Calu3 (cell line): ENCODE measurements around the gene CCHCR1. TPM values are rescaled to one million over a fixed set of nuclear protein-coding genes. Genes with fewer than 3 reads are reported as not detected.

Experiments
- BruUV-seq: library from RNA; stranded (reverse); fragments of 400-500 nt; replicated peaks from 2 replicates; lab custom pipeline; 2021; lab: Mats Ljungman, UMichigan
- CTCF ChIA-PET: fragments of 300-600 bp; sonication (Branson Sonifier 250); formaldehyde crosslinking; loops from one replicate; lab custom pipeline; 2022; ENCODE audit warnings: antibody characterized with exemption; lab: Charles Lee
- DNase-seq: peaks from one replicate; pipeline ENCODE4 v3.0.0; 2022
- H3K27ac Mint-ChIP-seq: one replicate; pipeline ENCODE4 v1.8.0; 2022; ENCODE audit warnings: mixed read lengths; ENCODE audit not compliant: unreplicated experiment
- H3K27me3 Mint-ChIP-seq: one replicate; pipeline ENCODE4 v1.8.0; 2022; ENCODE audit warnings: mixed read lengths; ENCODE audit not compliant: unreplicated experiment
- H3K36me3 Mint-ChIP-seq: one replicate; pipeline ENCODE4 v1.8.0; 2022; ENCODE audit warnings: mild to moderate bottlenecking, moderate library complexity, mixed read lengths; ENCODE audit not compliant: insufficient read depth, unreplicated experiment
- H3K4me1 Mint-ChIP-seq: one replicate; pipeline ENCODE4 v1.8.0; 2022; ENCODE audit warnings: mild to moderate bottlenecking, low read depth, mixed read lengths; ENCODE audit not compliant: unreplicated experiment
- H3K4me3 Mint-ChIP-seq: one replicate; pipeline ENCODE4 v1.8.0; 2022; ENCODE audit warnings: mild to moderate bottlenecking, low read depth, moderate library complexity, mixed read lengths; ENCODE audit not compliant: unreplicated experiment
- H3K9me3 Mint-ChIP-seq: one replicate; pipeline ENCODE4 v1.8.0; 2022; ENCODE audit warnings: low read depth, mixed read lengths; ENCODE audit not compliant: unreplicated experiment
- intact Hi-C: fragments of 100-400 bp; cut with micrococcal nuclease; formaldehyde crosslinking; loops from one replicate; pipeline ENCODE4 v1.10.0; 2022; ENCODE audit not compliant: unreplicated experiment
- total RNA-seq: library from RNA; stranded (reverse); gene quantifications from 2 replicates; pipeline ENCODE4 v1.2.3, GENCODE V29; 2022
- TF ChIP-seq, protein P1 (sequence below): fragments of 200-600 bp; IDR thresholded peaks from one replicate; pipeline ENCODE4 v1.8.0; 2022; ENCODE audit warnings: antibody characterized with exemption; ENCODE audit not compliant: unreplicated experiment

CCHCR1 gene
- total RNA-seq, 1 experiment from 2014 or later, result 105 TPM

DNA sequence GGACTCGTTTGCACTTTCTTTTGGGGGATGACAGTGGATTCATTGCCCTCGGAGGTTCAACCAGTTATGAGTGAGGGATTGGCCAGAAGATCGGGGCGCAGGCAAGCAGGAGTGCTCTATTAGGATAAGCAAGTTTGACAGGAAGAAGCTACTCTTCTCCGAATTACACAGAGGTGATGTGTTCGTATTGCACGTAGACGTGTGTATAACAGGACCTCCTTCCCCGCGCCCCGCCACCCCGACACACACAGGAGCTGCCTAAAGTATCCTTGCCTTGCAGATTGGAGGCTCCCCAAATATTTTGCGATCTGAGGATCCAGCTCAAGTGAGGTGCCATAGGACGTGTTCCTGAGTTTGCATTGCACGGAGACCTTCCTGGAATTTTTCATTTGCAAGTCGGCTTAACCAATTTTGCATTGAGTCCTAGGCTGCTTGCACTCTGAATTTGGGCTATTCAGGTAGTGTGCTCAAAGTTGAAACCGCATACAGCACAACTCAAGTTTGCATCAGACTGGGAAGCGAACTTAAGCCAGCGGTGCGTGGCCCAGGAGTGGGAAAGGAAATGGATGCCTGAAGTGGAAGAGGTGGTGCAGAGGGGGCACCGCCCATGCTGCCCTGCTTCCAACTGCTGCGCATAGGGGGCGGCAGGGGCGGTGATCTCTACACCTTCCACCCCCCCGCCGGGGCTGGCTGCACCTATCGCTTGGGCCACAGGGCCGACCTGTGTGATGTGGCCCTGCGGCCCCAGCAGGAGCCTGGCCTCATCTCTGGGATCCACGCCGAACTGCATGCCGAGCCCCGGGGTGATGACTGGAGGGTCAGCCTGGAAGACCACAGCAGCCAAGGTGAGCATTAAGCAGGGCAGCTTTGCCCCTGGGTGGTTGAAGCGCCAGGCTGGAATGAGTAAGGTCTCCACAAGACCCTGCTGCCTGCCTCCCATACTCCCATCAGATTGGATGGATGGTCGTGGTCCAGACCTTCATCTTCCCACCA, 1.6 kb upstream of the CCHCR1 start:
- peak; percentile 70 for DNase-seq

DNA sequence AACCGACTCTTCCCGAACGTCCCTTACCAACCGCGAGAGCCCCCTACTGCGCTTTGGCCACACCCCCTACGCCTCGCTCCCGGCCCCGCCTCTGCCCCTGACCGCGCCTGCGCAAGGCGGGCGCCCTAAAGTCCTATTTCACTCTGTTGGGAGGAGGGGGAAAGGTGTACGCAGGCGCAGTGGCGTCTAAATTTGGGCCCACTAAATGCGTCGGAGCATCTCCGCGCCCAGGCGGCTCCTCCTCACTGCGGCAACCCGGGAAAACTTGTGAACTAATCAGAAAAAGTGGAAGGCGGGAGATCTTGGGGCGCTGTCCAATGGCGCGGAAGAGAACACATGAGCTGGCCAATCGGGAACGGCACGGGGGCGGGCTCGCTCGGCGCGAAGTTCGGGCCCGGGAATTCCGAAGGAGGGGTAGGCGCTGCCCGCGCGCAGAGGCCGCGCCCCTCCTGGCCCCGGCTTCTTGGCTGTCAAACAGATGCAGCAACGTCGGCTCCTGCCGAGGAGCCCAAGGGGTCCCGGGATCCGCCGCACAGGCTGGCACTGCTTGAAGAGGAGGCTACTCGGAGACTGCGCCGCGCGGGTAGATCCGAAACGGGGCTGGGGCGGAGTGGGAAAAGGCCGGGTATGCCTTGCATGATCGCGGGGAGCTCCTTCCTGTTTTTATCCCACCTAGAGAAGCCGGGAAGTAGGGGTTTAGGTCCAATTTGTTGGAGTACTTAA, 699 bp upstream of the CCHCR1 start, which contains the start of gene TCF19:
TCF19 (plus strand) TSS at position 450 of the 723 bp plus-strand sequence. CDS start 881 bp downstream, outside the sequence.
- Mint-ChIP-seq H3K4me1 (peaks cover 53% of the 10 kb centered on the region), H3K9me3 (no peaks in the 10 kb centered on the region), H3K27me3 (no peaks in the 10 kb centered on the region), H3K36me3 (peaks cover 70% of the 10 kb centered on the region), H3K27ac (peak within 1 kb of the TSS; percentile 91), H3K4me3 (peak within 1 kb of the TSS; percentile 99)
- intact Hi-C loops, result loop anchor here (2.0 kb wide), 1 partner anchor 20 kb away; no protein-coding TSS in a partner anchor
- peak; percentile 100 for DNase-seq
- CTCF ChIA-PET, result interaction anchor here (0.5 to 2.5 kb wide), 19 partner anchors 9 to 1040 kb away, joined by 3 to 11 read pairs (median 4); partner anchors contain the start of gene POU5F1
- TF ChIP-seq, protein P1, sequence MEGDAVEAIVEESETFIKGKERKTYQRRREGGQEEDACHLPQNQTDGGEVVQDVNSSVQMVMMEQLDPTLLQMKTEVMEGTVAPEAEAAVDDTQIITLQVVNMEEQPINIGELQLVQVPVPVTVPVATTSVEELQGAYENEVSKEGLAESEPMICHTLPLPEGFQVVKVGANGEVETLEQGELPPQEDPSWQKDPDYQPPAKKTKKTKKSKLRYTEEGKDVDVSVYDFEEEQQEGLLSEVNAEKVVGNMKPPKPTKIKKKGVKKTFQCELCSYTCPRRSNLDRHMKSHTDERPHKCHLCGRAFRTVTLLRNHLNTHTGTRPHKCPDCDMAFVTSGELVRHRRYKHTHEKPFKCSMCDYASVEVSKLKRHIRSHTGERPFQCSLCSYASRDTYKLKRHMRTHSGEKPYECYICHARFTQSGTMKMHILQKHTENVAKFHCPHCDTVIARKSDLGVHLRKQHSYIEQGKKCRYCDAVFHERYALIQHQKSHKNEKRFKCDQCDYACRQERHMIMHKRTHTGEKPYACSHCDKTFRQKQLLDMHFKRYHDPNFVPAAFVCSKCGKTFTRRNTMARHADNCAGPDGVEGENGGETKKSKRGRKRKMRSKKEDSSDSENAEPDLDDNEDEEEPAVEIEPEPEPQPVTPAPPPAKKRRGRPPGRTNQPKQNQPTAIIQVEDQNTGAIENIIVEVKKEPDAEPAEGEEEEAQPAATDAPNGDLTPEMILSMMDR, result no peak
- BruUV-seq, result no TSS peak

More for the DNA sequence above, 1.6 kb upstream of the CCHCR1 start:
- Mint-ChIP-seq H3K27ac (peak overlapping the region; percentile 91), H3K4me1 (peaks cover 62% of the 10 kb centered on the region), H3K4me3 (peak overlapping the region; percentile 99), H3K9me3 (no peaks in the 10 kb centered on the region), H3K36me3 (peaks cover 76% of the 10 kb centered on the region), H3K27me3 (no peaks in the 10 kb centered on the region)
- intact Hi-C loops, result loop anchor here (2.0 kb wide), 1 partner anchor 20 kb away; no protein-coding TSS in a partner anchor
- CTCF ChIA-PET, result interaction anchor here (0.5 to 2.5 kb wide), 18 partner anchors 10 to 1040 kb away, joined by 3 to 11 read pairs (median 5); partner anchors contain the start of gene POU5F1
- TF ChIP-seq, protein P1, result peak; percentile 34
- BruUV-seq, result TSS peak; percentile 69

DNA sequence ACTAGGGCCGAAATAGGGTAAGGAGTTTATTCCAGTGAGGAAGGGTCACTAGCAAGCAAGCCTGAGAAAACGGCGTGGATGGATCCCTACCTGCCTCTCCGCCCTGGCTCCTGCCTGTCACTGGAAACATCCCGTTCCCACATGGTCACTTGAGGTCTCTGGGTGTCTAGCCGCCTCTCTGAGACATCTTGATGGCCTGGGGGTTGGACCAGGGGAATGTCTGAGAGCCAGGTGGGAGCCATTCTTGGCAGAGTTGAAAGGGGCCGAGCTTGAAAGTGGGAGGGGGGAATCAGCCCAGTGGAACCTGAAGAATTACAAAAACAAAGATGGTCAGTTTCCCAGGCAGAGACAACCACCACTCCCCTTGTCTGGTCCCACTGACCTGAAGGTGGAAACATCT, 961 bp downstream of the CCHCR1 start:
- TF ChIP-seq, protein P1, result no peak
- H3K27me3 Mint-ChIP-seq, result no peaks in the 10 kb centered on the region
- no peak for DNase-seq
- H3K9me3 Mint-ChIP-seq, result no peaks in the 10 kb centered on the region
- BruUV-seq, result no TSS peak
- H3K36me3 Mint-ChIP-seq, result peaks cover 69% of the 10 kb centered on the region
- H3K4me1 Mint-ChIP-seq, result peaks cover 38% of the 10 kb centered on the region
- H3K4me3 Mint-ChIP-seq, result peak overlapping the region; percentile 99
- H3K27ac Mint-ChIP-seq, result no peak overlapping the region
- CTCF ChIA-PET, result no interaction called here
- intact Hi-C loops, result no loop called here

DNA sequence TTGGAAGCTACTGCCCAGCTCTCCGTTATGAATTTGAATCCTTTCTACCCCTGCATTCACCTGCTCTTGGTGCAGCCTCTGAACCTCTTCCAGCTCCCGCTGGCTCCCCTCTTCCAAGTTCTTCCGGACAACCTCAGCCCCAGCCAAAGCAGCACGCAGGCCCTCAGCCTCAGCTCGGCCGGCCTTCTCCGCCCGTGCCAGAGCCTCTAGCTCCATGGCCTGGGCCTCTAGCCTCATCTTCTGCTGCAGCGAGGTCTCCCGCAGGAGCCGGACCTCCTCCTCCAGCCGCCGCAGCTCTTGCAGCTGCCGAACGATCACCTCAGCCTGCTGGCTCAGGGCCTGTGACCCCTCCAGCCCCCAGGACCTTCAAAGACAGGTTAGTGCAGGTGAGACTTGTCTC, 3.2 kb downstream of the CCHCR1 start:
- Mint-ChIP-seq H3K36me3 (peaks cover 66% of the 10 kb centered on the region), H3K9me3 (no peaks in the 10 kb centered on the region), H3K4me1 (peaks cover 32% of the 10 kb centered on the region), H3K27me3 (no peaks in the 10 kb centered on the region), H3K27ac (no peak overlapping the region), H3K4me3 (no peak overlapping the region)
- TF ChIP-seq, protein P1, result no peak
- DNase-seq, result no peak
- no TSS peak for BruUV-seq
- intact Hi-C loops, result no loop called here
- CTCF ChIA-PET, result no interaction called here
